ENCODE results near the gene FMO5.

GRCh38 chr1:147201276-147201675 lies 23.9 kb downstream of the FMO5 start:
- no peak for TF ChIP-seq POLR2AphosphoS5 (IDR thresholded peaks at IDR 0.05)
- no peak for TF ChIP-seq EP300 (IDR thresholded peaks at IDR 0.05)
- TF ChIP-seq CTCF (IDR thresholded peaks at IDR 0.05): no peak
- no peak for TF ChIP-seq POLR2A (IDR thresholded peaks at IDR 0.05)
